K562 (cell line): Measurements from ENCODE around the gene QRICH1. TPM values are rescaled to one million over a fixed set of nuclear protein-coding genes. Genes with fewer than 3 reads are reported as not detected.
A peak's percentile ranks its signal among the peaks of the same experiment; 100 is the strongest.

Source experiments
- ATAC-seq: fragments of 200-7000 bp; cut with Tn5 transposase; 3 replicates; pipeline ENCODE4 v1.9.1; 2020; ENCODE audit warnings: moderate library complexity
- BruUV-seq: library from RNA; stranded (reverse); fragments of 400-500 nt; replicated peaks from 2 replicates; lab custom pipeline; 2021; lab: Mats Ljungman, UMichigan
- CTCF ChIA-PET: fragments of 300-600 bp; formaldehyde crosslinking; extraction: SDS; loops from one replicate; lab custom pipeline; 2021; ENCODE audit warnings: low intra/inter-chr PET ratio; lab: Yijun Ruan, JAX
- POLR2A ChIA-PET: fragments of 300-600, 350-650 bp; sonication (Branson Sonifier 250); formaldehyde crosslinking; extraction: SDS; loops from one replicate; lab custom pipeline; 2021; ENCODE audit warnings: antibody characterized with exemption, inconsistent platforms; lab: Yijun Ruan, JAX
- DNase-seq, 4 experiments: peaks; one replicate each; pipeline versions ENCODE4 v3.0.0 to v3.0.0-alpha.2; 2011 to 2018; ENCODE audit warnings: low spot score in 3 of 4, mixed read lengths in 3 of 4; ENCODE audit errors: extremely low read depth in 1 of 4
- FAIRE-seq: peaks from 2 replicates; lab custom pipeline; 2011; peaks lifted over from hg19 to GRCh38; lab: Jason Lieb, UNC
- H2AFZ ChIP-seq: 2 replicates; pipeline ENCODE4 v1.6.0; 2011; ENCODE audit warnings: low read depth, low read length, control low read depth, inconsistent platforms
- H3K27ac ChIP-seq: fragments of 200-600 bp; 3 replicates; pipeline ENCODE4 v1.8.0; 2011; ENCODE audit warnings: low read depth, mild to moderate bottlenecking, control low read depth, inconsistent platforms, low read length, moderate library complexity, mixed read lengths; ENCODE audit errors: extremely low read depth
- H3K27me3 ChIP-seq, 2 experiments: fragments of 300-600 bp in 1 of 2; 2 replicates in 1 of 2; 3 replicates in 1 of 2; pipeline versions ENCODE4 v1.6.0 to v1.8.0; 2011; ENCODE audit warnings: inconsistent platforms in 2 of 2, low read length in 2 of 2, mild to moderate bottlenecking in 1 of 2, mixed read lengths in 1 of 2, moderate library complexity in 1 of 2; ENCODE audit not compliant: control insufficient read depth in 2 of 2, insufficient read depth in 2 of 2
- H3K36me3 ChIP-seq: fragments of 300-600 bp; 3 replicates; pipeline ENCODE4 v1.8.0; 2011; ENCODE audit warnings: mild to moderate bottlenecking, low read length, inconsistent platforms; ENCODE audit not compliant: control insufficient read depth, insufficient read depth
- H3K4me1 ChIP-seq, 2 experiments: fragments of 200-600 bp in 1 of 2; replicated peaks in 1 of 2; 2 replicates in 1 of 2; 3 replicates in 1 of 2; pipeline versions ENCODE4 v1.5.1 to v1.8.0; 2011; ENCODE audit warnings: inconsistent platforms in 2 of 2, low read length in 2 of 2, mild to moderate bottlenecking in 1 of 2, mixed read lengths in 1 of 2, moderate library complexity in 1 of 2; ENCODE audit not compliant: control insufficient read depth in 2 of 2, insufficient read depth in 2 of 2
- H3K4me2 ChIP-seq: 2 replicates; pipeline ENCODE4 v1.6.1; 2011; ENCODE audit warnings: low read length, control low read depth, inconsistent platforms, mixed read lengths; ENCODE audit not compliant: insufficient read depth
- H3K4me3 ChIP-seq: fragments of 200-600 bp; sonication (generic), shearing (Covaris generic); 2 replicates; pipeline ENCODE4 v1.5.1; 2016; ENCODE audit warnings: control low read depth, inconsistent platforms
- H3K79me2 ChIP-seq: fragments of 200-600 bp; 3 replicates; pipeline ENCODE4 v1.8.0; 2011; ENCODE audit warnings: low read length, inconsistent platforms; ENCODE audit not compliant: control insufficient read depth, insufficient read depth
- H3K9ac ChIP-seq, 2 experiments: 2 replicates each; pipeline versions ENCODE4 v1.6.0 to v1.6.1; 2011; ENCODE audit warnings: low read depth in 2 of 2, low read length in 2 of 2, control low read depth in 1 of 2, inconsistent platforms in 1 of 2, mild to moderate bottlenecking in 1 of 2, mixed read lengths in 1 of 2; ENCODE audit not compliant: insufficient read depth in 1 of 2
- H3K9me1 ChIP-seq: one replicate; pipeline ENCODE4 v1.6.0; 2011; ENCODE audit warnings: inconsistent platforms, mild to moderate bottlenecking, low read length, moderate library complexity; ENCODE audit not compliant: control insufficient read depth, insufficient read depth
- H3K9me3 ChIP-seq: replicated peaks from 2 replicates; pipeline ENCODE4 v1.5.1; 2011; ENCODE audit warnings: low read depth, low read length, inconsistent platforms; ENCODE audit not compliant: control insufficient read depth, insufficient read depth
- H4K20me1 ChIP-seq: replicated peaks from 2 replicates; pipeline ENCODE4 v1.6.1; 2011; ENCODE audit warnings: low read length, inconsistent platforms, mixed read lengths; ENCODE audit not compliant: control insufficient read depth, insufficient read depth
- ARID3A ChIP-seq: IDR thresholded peaks from 2 replicates; pipeline ENCODE4 v1.6.1; 2012; ENCODE audit warnings: low read depth, low read length, improper control_type of control experiment, borderline replicate concordance
- FOSL1 ChIP-seq: fragments of 200-800 bp; sonication (Bioruptor generic); conservative IDR thresholded peaks from 2 replicates; pipeline ENCODE4 v1.6.1; 2016; ENCODE audit warnings: missing genetic modification characterization, missing compliant biosample characterization
- JUND ChIP-seq, 2 experiments: IDR thresholded peaks; 2 replicates in 1 of 2; 3 replicates in 1 of 2; pipeline ENCODE4 v1.6.1; 2011; ENCODE audit warnings: borderline replicate concordance in 2 of 2, low read depth in 2 of 2, low read length in 2 of 2, improper control_type of control experiment in 1 of 2, missing biosample characterization in 1 of 2, missing genetic modification characterization in 1 of 2, missing genetic modification reagents in 1 of 2
- MEF2D ChIP-seq: conservative IDR thresholded peaks from 2 replicates; pipeline ENCODE4 v1.6.1; 2016; ENCODE audit warnings: low read depth, missing genetic modification characterization, missing compliant biosample characterization
- NR2F6 ChIP-seq: fragments of 450-650 bp; formaldehyde crosslinking; IDR thresholded peaks from 2 replicates; pipeline ENCODE4 v1.4.0; 2020; ENCODE audit warnings: mild to moderate bottlenecking
- RBM15 ChIP-seq: fragments of 200-400 bp; formaldehyde crosslinking; IDR thresholded peaks from 2 replicates; pipeline ENCODE4 v1.6.1; 2018; ENCODE audit warnings: mild to moderate bottlenecking, low read length, moderate library complexity; ENCODE audit not compliant: insufficient read depth
- RREB1 ChIP-seq: fragments of 250-450 bp; sonication (Bioruptor Pico); IDR thresholded peaks from 2 replicates; pipeline ENCODE4 v1.4.0; 2020
- SIN3B ChIP-seq: fragments of 450-650 bp; IDR thresholded peaks from 2 replicates; pipeline ENCODE4 v1.6.1; 2017; ENCODE audit warnings: low read depth, mild to moderate bottlenecking, moderate library complexity
- TAF15 ChIP-seq: fragments of 200-400 bp; formaldehyde crosslinking; IDR thresholded peaks from 2 replicates; pipeline ENCODE4 v1.6.1; 2017; ENCODE audit warnings: mild to moderate bottlenecking, low read depth, low read length, moderate library complexity
- ZSCAN29 ChIP-seq: fragments of 450-650 bp; IDR thresholded peaks from 2 replicates; pipeline ENCODE4 v1.6.1; 2017
- ZSCAN32 ChIP-seq: fragments of 450-650 bp; formaldehyde crosslinking; IDR thresholded peaks from 2 replicates; pipeline ENCODE4 v1.4.0; 2020; ENCODE audit warnings: mild to moderate bottlenecking, moderate library complexity
- WGBS: fragments of 100-300 bp; shearing (Covaris generic); methylation state at CpG from one replicate; pipeline ENCODE4 v1.1.6; 2016; ENCODE audit warnings: low coverage, mixed read lengths; ENCODE audit not compliant: insufficient coverage; ENCODE audit errors: missing lambda C conversion rate; 5-methylcytosine and 5-hydroxymethylcytosine counted together
- in situ Hi-C: fragments of 300-500 bp; cut with MboI; formaldehyde crosslinking; loops from 4 replicates; pipeline ENCODE4 v1.15.0; 2018; ENCODE audit warnings: inconsistent platforms, mixed read lengths
- intact Hi-C: fragments of 100-400 bp; cut with micrococcal nuclease; formaldehyde crosslinking; loops from 2 replicates; pipeline ENCODE4 v1.14.2; 2022
- polyA plus RNA-seq, 8 experiments: library from polyadenylated mRNA; depleted of rRNA in 4 of 8; stranded (reverse) in 5 of 8; unstranded in 3 of 8; fragments of >200 nt; fragmentation: Nextera tagmentation in 2 of 8; fragmentation: Illumina TruSeq in 1 of 8; extraction: Ambion mirVana in 2 of 8; extraction: Trizol in 1 of 8; gene quantifications; 2 replicates each; pipeline versions ENCODE4 v1.2.1 to v1.2.3, GENCODE V29; 2011 to 2014; ENCODE audit warnings: inconsistent platforms in 1 of 8, missing spikeins in 1 of 8
- total RNA-seq, 7 experiments: library from RNA; depleted of rRNA in 6 of 7; stranded (reverse); fragments of >200 nt in 6 of 7; fragmentation: Illumina TruSeq in 2 of 7; extraction: Trizol in 2 of 7; gene quantifications; 2 replicates each; pipeline versions ENCODE4 v1.2.1 to v1.2.3, GENCODE V29; 2011 to 2021; ENCODE audit warnings: low replicate concordance in 1 of 7

The QRICH1 gene
- total and polyA plus RNA-seq, 9 of the 15 experiments (the other 6 are each of a cell fraction or from before 2014, with no cell fraction given): 20.1 to 99.2 (median 56.7) TPM

GRCh38 chr3:49119036-49119435, 25.2 kb upstream of the QRICH1 start:
- H3K27ac ChIP-seq: peak overlapping the region; percentile 97; the same call in 1 of the 3 replicates
- TF ChIP-seq SIN3B: no peak
- no peak for TF ChIP-seq ZSCAN29
- TF ChIP-seq TAF15: no peak
- TF ChIP-seq FOSL1 (tag): no peak
- TF ChIP-seq RREB1 (CRISPR knock-in tag): no peak
- no peak for TF ChIP-seq ZSCAN32
- no peak for TF ChIP-seq ARID3A
- no peak for TF ChIP-seq JUND (IDR thresholded peaks at IDR 0.05; ENCODE audit: borderline replicate concordance, low read depth, low read length)
- no peak for TF ChIP-seq JUND (tag; IDR thresholded peaks at IDR 0.05; ENCODE audit: borderline replicate concordance, low read depth, low read length)
- no peak for TF ChIP-seq MEF2D
- no peak for TF ChIP-seq NR2F6 (CRISPR knock-in tag)
- TF ChIP-seq RBM15: no peak
- no TSS peak for BruUV-seq
- peak overlapping the region in 1 of 2 experiments; percentile 98; a peak in 2 of 4 replicates for H3K9ac ChIP-seq
- H3K27me3 ChIP-seq: no peaks in the 10 kb centered on the region
- no peak overlapping the region for H2AFZ ChIP-seq
- H4K20me1 ChIP-seq: no peaks in the 10 kb centered on the region
- in situ Hi-C loops: no loop called here
- H3K4me3 ChIP-seq: no peak overlapping the region
- H3K36me3 ChIP-seq: peaks cover 55% of the 10 kb centered on the region
- ChIA-PET CTCF (no interaction called here), POLR2A (no interaction called here)
- peaks cover 9 to 40% of the 10 kb centered on the region in 2 experiments; a peak in 4 of 5 replicates for H3K4me1 ChIP-seq
- no peaks in the 10 kb centered on the region for H3K9me3 ChIP-seq
- no peaks in the 10 kb centered on the region for H3K9me1 ChIP-seq
- DNase-seq (no peak), ATAC-seq (no peak), FAIRE-seq (no peak)
- peak overlapping the region; percentile 100; the same call in 1 of the 2 replicates for H3K4me2 ChIP-seq
- 95% methylated on average over 6 of the region's 10 CpGs for WGBS
- peaks cover 20% of the 10 kb centered on the region for H3K79me2 ChIP-seq
- intact Hi-C loops: no loop called here
